Right cardiac atrium (tissue), 5 donors: ENCODE measurements around the gene SOBP. TPM values are rescaled to one million over a fixed set of nuclear protein-coding genes. Genes with fewer than 3 reads are reported as not detected.

Source experiments
- ATAC-seq, 2 donors: fragments of 200-7000 bp; cut with Tn5 transposase; one replicate each; pipeline versions ENCODE4 v1.8.0 to v1.9.1; 2020; ENCODE audit warnings: moderate library complexity in 2 of 2, mild to moderate bottlenecking in 1 of 2
- DNase-seq, 3 donors: peaks; one replicate each; pipeline ENCODE4 v3.0.0-alpha.2; 2020
- H3K27ac ChIP-seq: one replicate; pipeline ENCODE4 v1.5.1; 2013; ENCODE audit warnings: mild to moderate bottlenecking, low read length, control low read depth, moderate library complexity
- H3K27me3 ChIP-seq: one replicate; pipeline ENCODE4 v1.6.1; 2013; ENCODE audit not compliant: control insufficient read depth, insufficient read depth
- H3K4me1 ChIP-seq: one replicate; pipeline ENCODE4 v1.6.1; 2013; ENCODE audit warnings: low read length; ENCODE audit not compliant: control insufficient read depth, insufficient read depth
- H3K4me3 ChIP-seq: one replicate; pipeline ENCODE4 v1.5.1; 2013; ENCODE audit warnings: low read length, control low read depth
- H3K9me3 ChIP-seq: one replicate; pipeline ENCODE4 v1.6.1; 2013; ENCODE audit warnings: low read length; ENCODE audit not compliant: control insufficient read depth
- WGBS: extraction: QIAGEN DNeasy Blood & Tissue Kit; methylation state at CpG from one replicate; pipeline ENCODE4 v1.1.7; 2013; 5-methylcytosine and 5-hydroxymethylcytosine counted together
- intact Hi-C, 4 donors: fragments of 100-400 bp; cut with DNase I; formaldehyde crosslinking; loops; one replicate each; pipeline versions ENCODE4 v1.11.0 to v1.14.0; 2022 to 2023
- polyA plus RNA-seq: library from polyadenylated mRNA; stranded (reverse); fragments of 200-250 nt; gene quantifications from one replicate; pipeline ENCODE4 v1.2.3, GENCODE V29; 2013
- total RNA-seq, 4 donors: library from RNA; stranded (reverse); fragmentation: NEBNext Ultra II Directional; extraction: Animal tissue kit (Norgen Biotek cat#: 25700); gene quantifications; one replicate each; pipeline ENCODE4 v1.2.1, GENCODE V29; 2021
- donor health status: healthy with polysubstance abuse.
- donor health status: DM: no; HTN: yes; CAD: no.
- donor health status: DM: no; HTN: no; CAD: no.
- donor health status: DM: no; HTN: yes; CAD: no; lungs with severe emphysema.
- donor health status: DM: yes; HTN: yes; CAD: no.

The SOBP gene
- total and polyA plus RNA-seq, 5 donors: 10.4 to 20.6 (median 17.7) TPM

- Histone ChIP-seq H3K4me1 (no peaks in the 10 kb centered on the region), H3K4me3 (no peak overlapping the region), H3K27me3 (no peaks in the 10 kb centered on the region), H3K9me3 (no peaks in the 10 kb centered on the region), H3K27ac (no peak overlapping the region)
- ATAC-seq: no peak
- no peak for DNase-seq
- 97% methylated on average over 1 of the region's 1 CpG for WGBS
- intact Hi-C loops: loop anchor here (5.0 kb wide), 2 partner anchors 165 to 170 kb away; no protein-coding TSS in a partner anchor
Observed at GRCh38 chr6:107677399-107677798, 187.5 kb downstream of the SOBP start.

GRCh38 chr6:107679457-107679856 lies 189.5 kb downstream of the SOBP start:
- ATAC-seq (peak; percentile 43 to 54), DNase-seq (peak in 1 of 3 donors; percentile 52)
- Histone ChIP-seq H3K27ac (no peak overlapping the region), H3K27me3 (no peaks in the 10 kb centered on the region), H3K4me3 (no peak overlapping the region), H3K4me1 (no peaks in the 10 kb centered on the region), H3K9me3 (no peaks in the 10 kb centered on the region)
- intact Hi-C loops: loop anchor here (5.0 kb wide), 2 partner anchors 163 to 168 kb away; no protein-coding TSS in a partner anchor
- WGBS: 63% methylated on average over 4 of the region's 4 CpGs

GRCh38 chr6:107682721-107683120 lies 192.8 kb downstream of the SOBP start:
- WGBS: 96% methylated on average over 3 of the region's 3 CpGs
- no peak overlapping the region for H3K4me3 ChIP-seq
- no peaks in the 10 kb centered on the region for H3K9me3 ChIP-seq
- H3K4me1 ChIP-seq: no peaks in the 10 kb centered on the region
- intact Hi-C loops: no loop called here
- ATAC-seq: no peak
- H3K27ac ChIP-seq: no peak overlapping the region
- no peak for DNase-seq
- no peaks in the 10 kb centered on the region for H3K27me3 ChIP-seq

GRCh38 chr6:107683183-107683582 lies 193.3 kb downstream of the SOBP start:
- Histone ChIP-seq H3K27ac (no peak overlapping the region), H3K4me3 (no peak overlapping the region), H3K4me1 (no peaks in the 10 kb centered on the region), H3K9me3 (no peaks in the 10 kb centered on the region), H3K27me3 (no peaks in the 10 kb centered on the region)
- WGBS: 99% methylated on average over 2 of the region's 2 CpGs
- intact Hi-C loops: no loop called here
- DNase-seq (no peak), ATAC-seq (no peak)

GRCh38 chr6:107684996-107685395 lies 195.1 kb downstream of the SOBP start:
- Histone ChIP-seq H3K27ac (no peak overlapping the region), H3K4me1 (no peaks in the 10 kb centered on the region), H3K4me3 (no peak overlapping the region), H3K9me3 (no peaks in the 10 kb centered on the region), H3K27me3 (no peaks in the 10 kb centered on the region)
- DNase-seq: no peak
- intact Hi-C loops: no loop called here
- WGBS: 92% methylated on average over 2 of the region's 2 CpGs
- ATAC-seq: no peak

GRCh38 chr6:107689190-107689589 lies 199.3 kb downstream of the SOBP start:
- H3K27ac ChIP-seq: no peak overlapping the region
- no peaks in the 10 kb centered on the region for H3K4me1 ChIP-seq
- no peaks in the 10 kb centered on the region for H3K27me3 ChIP-seq
- H3K9me3 ChIP-seq: no peaks in the 10 kb centered on the region
- 97% methylated on average over 3 of the region's 3 CpGs for WGBS
- H3K4me3 ChIP-seq: no peak overlapping the region
- DNase-seq (no peak), ATAC-seq (no peak)
- intact Hi-C loops: no loop called here

GRCh38 chr6:107689951-107690642 lies 200.2 kb downstream of the SOBP start:
- DNase-seq (no peak), ATAC-seq (no peak)
- no peaks in the 10 kb centered on the region for H3K9me3 ChIP-seq

GRCh38 chr6:107690643-107691061 lies 200.7 kb downstream of the SOBP start:
- no peaks in the 10 kb centered on the region for H3K9me3 ChIP-seq

More at GRCh38 chr6:107689951-107690642, 200.2 kb downstream of the SOBP start:
- Histone ChIP-seq H3K27me3 (no peaks in the 10 kb centered on the region), H3K4me3 (no peak overlapping the region), H3K4me1 (no peaks in the 10 kb centered on the region), H3K27ac (no peak overlapping the region)
- 56% methylated on average over 13 of the region's 13 CpGs for WGBS
- intact Hi-C loops: loop anchor here in 1 of 4 donors (10.0 kb wide), 1 partner anchor 145 kb away; no protein-coding TSS in a partner anchor

GRCh38 chr6:107691062-107691751 lies 201.3 kb downstream of the SOBP start:
- Histone ChIP-seq H3K4me3 (no peak overlapping the region), H3K27me3 (no peaks in the 10 kb centered on the region), H3K27ac (no peak overlapping the region), H3K9me3 (no peaks in the 10 kb centered on the region), H3K4me1 (no peaks in the 10 kb centered on the region)
- peak in 1 of 3 donors; percentile 40 for DNase-seq
- 39% methylated on average over 12 of the region's 12 CpGs for WGBS
- intact Hi-C loops: loop anchor here in 1 of 4 donors (10.0 kb wide), 1 partner anchor 144 kb away; no protein-coding TSS in a partner anchor
- no peak for ATAC-seq

More at GRCh38 chr6:107690643-107691061, 200.7 kb downstream of the SOBP start:
- Histone ChIP-seq H3K4me3 (no peak overlapping the region), H3K4me1 (no peaks in the 10 kb centered on the region), H3K27ac (no peak overlapping the region), H3K27me3 (no peaks in the 10 kb centered on the region)
- ATAC-seq (no peak), DNase-seq (no peak)
- intact Hi-C loops: loop anchor here in 1 of 4 donors (10.0 kb wide), 1 partner anchor 144 kb away; no protein-coding TSS in a partner anchor
- 40% methylated on average over 6 of the region's 6 CpGs for WGBS

GRCh38 chr6:107692351-107692750 lies 202.4 kb downstream of the SOBP start:
- ATAC-seq: no peak
- 87% methylated on average over 3 of the region's 3 CpGs for WGBS
- intact Hi-C loops: loop anchor here in 1 of 4 donors (10.0 kb wide), 1 partner anchor 142 kb away; no protein-coding TSS in a partner anchor
- Histone ChIP-seq H3K27ac (no peak overlapping the region), H3K4me1 (no peaks in the 10 kb centered on the region), H3K4me3 (no peak overlapping the region), H3K27me3 (no peaks in the 10 kb centered on the region), H3K9me3 (no peaks in the 10 kb centered on the region)
- no peak for DNase-seq
